Parathyroid adenoma (tissue), 2 donors: ENCODE measurements around the gene PRND.
"Not testable (repeated sequence)": the region's sequence is repeated elsewhere in the genome, so short reads cannot be mapped to it uniquely, and the experiment has no call there.

Experiments
- H2AFZ ChIP-seq: fragments of 300-600 bp; sonication (generic); one replicate; pipeline ENCODE4 v1.7.0; 2017; ENCODE audit warnings: antibody characterized with exemption, mild to moderate bottlenecking
- H3K27ac ChIP-seq: fragments of 300-600 bp; sonication (generic); one replicate; pipeline ENCODE4 v1.7.0; 2017
- H3K27me3 ChIP-seq: fragments of 300-600 bp; sonication (generic); one replicate; pipeline ENCODE4 v1.7.0; 2017; ENCODE audit warnings: low read length; ENCODE audit not compliant: control insufficient read depth, insufficient read depth
- H3K36me3 ChIP-seq: fragments of 300-600 bp; sonication (generic); one replicate; pipeline ENCODE4 v1.7.0; 2017; ENCODE audit warnings: low read length; ENCODE audit not compliant: control insufficient read depth, insufficient read depth
- H3K4me1 ChIP-seq: fragments of 300-600 bp; sonication (generic); one replicate; pipeline ENCODE4 v1.7.0; 2017; ENCODE audit warnings: control low read depth
- H3K4me2 ChIP-seq: fragments of 300-600 bp; sonication (generic); one replicate; pipeline ENCODE4 v1.7.0; 2017; ENCODE audit warnings: low read length
- H3K4me3 ChIP-seq: fragments of 300-600 bp; sonication (generic); one replicate; pipeline ENCODE4 v1.7.0; 2017; ENCODE audit warnings: low read depth, low read length
- H3K79me2 ChIP-seq: fragments of 300-600 bp; sonication (generic); one replicate; pipeline ENCODE4 v1.7.0; 2017; ENCODE audit warnings: control low read depth
- H3K9ac ChIP-seq: fragments of 300-600 bp; sonication (generic); one replicate; pipeline ENCODE4 v1.7.0; 2017; ENCODE audit warnings: mild to moderate bottlenecking
- H3K9me3 ChIP-seq: fragments of 300-600 bp; sonication (generic); one replicate; pipeline ENCODE4 v1.7.0; 2017; ENCODE audit warnings: low read length; ENCODE audit not compliant: control insufficient read depth
- TF ChIP-seq, protein P1 (sequence below): fragments of 300-600 bp; sonication (generic); IDR thresholded peaks from one replicate; pipeline ENCODE4 v1.7.0; 2017; ENCODE audit warnings: antibody characterized with exemption, mild to moderate bottlenecking
- donor health status: primary hyperparathyroidism.

The PRND gene

DNA sequence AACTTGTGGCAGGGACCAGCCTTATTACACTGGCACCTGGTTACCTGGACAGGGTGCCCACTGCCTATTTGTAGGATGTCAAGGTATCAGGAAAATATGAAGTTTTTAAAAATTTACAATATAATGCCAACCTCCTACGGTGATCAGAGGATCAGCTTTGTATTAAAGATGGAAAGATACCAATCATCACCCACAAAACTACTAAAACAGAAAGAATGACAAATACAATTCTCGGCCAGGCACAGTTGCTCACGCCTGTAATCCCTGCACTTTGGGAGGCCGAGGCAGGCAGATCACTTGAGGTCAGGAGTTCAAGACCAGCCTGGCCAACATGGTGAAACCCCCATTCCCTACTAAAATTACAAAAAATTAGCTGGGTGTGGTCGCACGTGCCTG is 18.4 kb upstream of the PRND start:
- Histone ChIP-seq H3K9ac (no peak overlapping the region), H3K4me1 (no peaks in the 10 kb centered on the region), H3K27ac (no peak overlapping the region)

GRCh38 chr20:4706941-4707340 is 14.8 kb upstream of the PRND start:
- H3K4me1 ChIP-seq, H2AFZ ChIP-seq, H3K27ac ChIP-seq, H3K27me3 ChIP-seq, H3K9ac ChIP-seq, H3K4me3 ChIP-seq, H3K79me2 ChIP-seq, H3K9me3 ChIP-seq, H3K4me2 ChIP-seq, H3K36me3 ChIP-seq: not testable (repeated sequence)

More for the DNA sequence above, 18.4 kb upstream of the PRND start:
- TF ChIP-seq, protein P1, sequence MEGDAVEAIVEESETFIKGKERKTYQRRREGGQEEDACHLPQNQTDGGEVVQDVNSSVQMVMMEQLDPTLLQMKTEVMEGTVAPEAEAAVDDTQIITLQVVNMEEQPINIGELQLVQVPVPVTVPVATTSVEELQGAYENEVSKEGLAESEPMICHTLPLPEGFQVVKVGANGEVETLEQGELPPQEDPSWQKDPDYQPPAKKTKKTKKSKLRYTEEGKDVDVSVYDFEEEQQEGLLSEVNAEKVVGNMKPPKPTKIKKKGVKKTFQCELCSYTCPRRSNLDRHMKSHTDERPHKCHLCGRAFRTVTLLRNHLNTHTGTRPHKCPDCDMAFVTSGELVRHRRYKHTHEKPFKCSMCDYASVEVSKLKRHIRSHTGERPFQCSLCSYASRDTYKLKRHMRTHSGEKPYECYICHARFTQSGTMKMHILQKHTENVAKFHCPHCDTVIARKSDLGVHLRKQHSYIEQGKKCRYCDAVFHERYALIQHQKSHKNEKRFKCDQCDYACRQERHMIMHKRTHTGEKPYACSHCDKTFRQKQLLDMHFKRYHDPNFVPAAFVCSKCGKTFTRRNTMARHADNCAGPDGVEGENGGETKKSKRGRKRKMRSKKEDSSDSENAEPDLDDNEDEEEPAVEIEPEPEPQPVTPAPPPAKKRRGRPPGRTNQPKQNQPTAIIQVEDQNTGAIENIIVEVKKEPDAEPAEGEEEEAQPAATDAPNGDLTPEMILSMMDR: no peak
- H3K36me3 ChIP-seq: no peaks in the 10 kb centered on the region
- H3K79me2 ChIP-seq: no peaks in the 10 kb centered on the region
- H3K4me2 ChIP-seq: no peak overlapping the region
- no peaks in the 10 kb centered on the region for H3K27me3 ChIP-seq
- no peaks in the 10 kb centered on the region for H3K9me3 ChIP-seq
- no peak overlapping the region for H3K4me3 ChIP-seq
- no peak overlapping the region for H2AFZ ChIP-seq

GRCh38 chr20:4708036-4708435 is 13.7 kb upstream of the PRND start:
- H3K27me3 ChIP-seq: no peaks in the 10 kb centered on the region
- TF ChIP-seq, protein P1: no peak
- H3K36me3 ChIP-seq: no peaks in the 10 kb centered on the region
- no peak overlapping the region for H3K4me3 ChIP-seq
- H3K4me1 ChIP-seq: no peaks in the 10 kb centered on the region
- no peaks in the 10 kb centered on the region for H3K9me3 ChIP-seq
- H2AFZ ChIP-seq: no peak overlapping the region
- H3K79me2 ChIP-seq: no peaks in the 10 kb centered on the region
- no peak overlapping the region for H3K4me2 ChIP-seq
- no peak overlapping the region for H3K9ac ChIP-seq
- no peak overlapping the region for H3K27ac ChIP-seq

- Histone ChIP-seq H3K27ac (no peak overlapping the region), H3K27me3 (no peaks in the 10 kb centered on the region), H3K36me3 (no peaks in the 10 kb centered on the region), H3K4me1 (no peaks in the 10 kb centered on the region), H2AFZ (no peak overlapping the region), H3K4me2 (no peak overlapping the region), H3K79me2 (no peaks in the 10 kb centered on the region), H3K9ac (no peak overlapping the region), H3K4me3 (no peak overlapping the region), H3K9me3 (no peaks in the 10 kb centered on the region)
- TF ChIP-seq, protein P1: no peak
Observed at GRCh38 chr20:4708856-4709255, 12.9 kb upstream of the PRND start.

DNA sequence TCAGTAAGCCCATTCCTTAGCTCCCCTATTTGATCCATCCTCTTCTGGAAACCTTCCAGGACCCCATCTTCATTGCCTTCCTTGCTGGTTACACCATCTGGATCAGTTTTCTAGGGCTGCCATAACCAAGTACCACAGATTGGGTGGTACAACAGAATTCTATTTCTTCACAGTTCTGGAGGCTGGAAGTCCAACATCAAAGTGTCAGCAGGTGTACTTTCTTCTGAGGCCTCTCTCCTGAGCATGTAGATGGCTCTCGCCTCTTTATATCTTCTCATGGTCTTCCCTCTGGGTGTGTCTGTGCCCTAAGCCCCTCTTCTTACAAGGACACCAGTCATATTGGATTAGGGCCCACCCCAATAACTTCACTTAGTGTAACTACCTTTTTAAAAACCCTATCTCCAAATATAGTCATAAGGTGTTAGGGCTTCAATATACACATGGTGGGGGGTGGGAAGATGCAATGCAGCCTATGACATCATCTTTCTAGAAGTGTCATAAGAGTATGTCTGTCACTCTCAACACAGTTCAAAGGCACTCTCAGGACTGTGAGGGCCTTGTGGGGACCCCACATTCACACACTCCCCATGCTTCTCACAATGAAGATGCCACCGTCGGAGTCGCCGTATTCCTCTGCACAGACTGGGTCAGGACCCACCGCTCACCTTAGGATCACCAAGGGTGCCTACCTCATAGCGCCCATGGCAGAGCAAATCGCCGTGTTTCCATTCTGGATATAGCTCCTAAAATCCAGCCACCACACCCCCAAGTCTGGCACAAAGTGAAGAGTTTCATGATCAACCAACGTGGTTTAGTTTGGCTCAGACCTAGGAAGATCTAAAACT is 12.2 kb upstream of the PRND start:
- Histone ChIP-seq H3K36me3 (no peaks in the 10 kb centered on the region), H3K4me1 (no peaks in the 10 kb centered on the region), H3K27me3 (no peaks in the 10 kb centered on the region), H3K79me2 (no peaks in the 10 kb centered on the region), H3K27ac (no peak overlapping the region), H3K9ac (no peak overlapping the region), H3K9me3 (no peaks in the 10 kb centered on the region), H2AFZ (no peak overlapping the region), H3K4me2 (no peak overlapping the region), H3K4me3 (no peak overlapping the region)
- TF ChIP-seq, protein P1: no peak
